Vagina (tissue), 2 donors: ENCODE measurements around the gene AP2M1.

Experiments
- CTCF ChIP-seq, 3 experiments: fragments of 450-650 bp in 2 of 3; fragments of 200-600 bp in 1 of 3; sonication (generic) in 1 of 3; IDR thresholded peaks; one replicate each; pipeline ENCODE4 v1.5.1; 2017 to 2019; ENCODE audit warnings: antibody characterized with exemption in 3 of 3, mild to moderate bottlenecking in 2 of 3, moderate library complexity in 2 of 3
- POLR2A ChIP-seq, 2 donors: fragments of 450-650 bp; IDR thresholded peaks; one replicate each; pipeline ENCODE4 v1.6.1; 2017; ENCODE audit warnings: antibody characterized with exemption in 2 of 2, mild to moderate bottlenecking in 2 of 2, moderate library complexity in 2 of 2

GRCh38 chr3:184134746-184135148 is 39.9 kb upstream of the AP2M1 start:
- TF ChIP-seq CTCF (IDR thresholded peaks at IDR 0.05): no peak
- TF ChIP-seq POLR2A (IDR thresholded peaks at IDR 0.05): no peak
